Measurements from ENCODE around the gene SLC25A51.

Gene SLC25A51

GRCh38 chr9:37923796-37924427 is 20.0 kb upstream of the SLC25A51 start:
- Histone ChIP-seq H3K4me3 (ENCODE audit: low read length) (no peak overlapping the region), H3K36me3 (ENCODE audit: insufficient read depth, low read length) (peaks cover 6% of the 10 kb centered on the region), H3K4me1 (ENCODE audit: control insufficient read depth, insufficient read depth, low read length) (peaks cover 10% of the 10 kb centered on the region), H3K9me3 (replicated peaks; ENCODE audit: low read length) (no peaks in the 10 kb centered on the region), H3K4me2 (ENCODE audit: low read length) (no peak overlapping the region), H3K9ac (ENCODE audit: low read depth, low read length) (no peak overlapping the region), H3K27me3 (ENCODE audit: control insufficient read depth, insufficient read depth, low read length) (no peaks in the 10 kb centered on the region)

GRCh38 chr9:37923118-37923795 is 19.3 kb upstream of the SLC25A51 start:
- Histone ChIP-seq H3K4me2 (ENCODE audit: low read length) (no peak overlapping the region), H3K4me1 (ENCODE audit: control insufficient read depth, insufficient read depth, low read length) (peaks cover 10% of the 10 kb centered on the region), H3K36me3 (ENCODE audit: insufficient read depth, low read length) (peaks cover 2% of the 10 kb centered on the region), H3K4me3 (ENCODE audit: low read length) (no peak overlapping the region), H3K27me3 (ENCODE audit: control insufficient read depth, insufficient read depth, low read length) (no peaks in the 10 kb centered on the region), H3K9ac (ENCODE audit: low read depth, low read length) (no peak overlapping the region), H3K9me3 (replicated peaks; ENCODE audit: low read length) (no peaks in the 10 kb centered on the region)

- Histone ChIP-seq H3K9me3 (replicated peaks; ENCODE audit: low read length) (no peaks in the 10 kb centered on the region), H3K4me1 (ENCODE audit: control insufficient read depth, insufficient read depth, low read length) (peaks cover 10% of the 10 kb centered on the region), H3K4me2 (ENCODE audit: low read length) (no peak overlapping the region), H3K27me3 (ENCODE audit: control insufficient read depth, insufficient read depth, low read length) (no peaks in the 10 kb centered on the region), H3K4me3 (ENCODE audit: low read length) (no peak overlapping the region), H3K36me3 (ENCODE audit: insufficient read depth, low read length) (peaks cover 2% of the 10 kb centered on the region), H3K9ac (ENCODE audit: low read depth, low read length) (no peak overlapping the region)
Measured at GRCh38 chr9:37922363-37923117, 18.6 kb upstream of the SLC25A51 start.

GRCh38 chr9:37921546-37922300 is 17.8 kb upstream of the SLC25A51 start:
- H3K36me3 ChIP-seq (ENCODE audit: insufficient read depth, low read length), result peaks cover 2% of the 10 kb centered on the region
- H3K9ac ChIP-seq (ENCODE audit: low read depth, low read length), result no peak overlapping the region
- H3K27me3 ChIP-seq (ENCODE audit: control insufficient read depth, insufficient read depth, low read length), result no peaks in the 10 kb centered on the region
- H3K4me3 ChIP-seq (ENCODE audit: low read length), result no peak overlapping the region
- no peak overlapping the region for H3K4me2 ChIP-seq (ENCODE audit: low read length)
- H3K9me3 ChIP-seq (replicated peaks; ENCODE audit: low read length), result no peaks in the 10 kb centered on the region
- peaks cover 10% of the 10 kb centered on the region for H3K4me1 ChIP-seq (ENCODE audit: control insufficient read depth, insufficient read depth, low read length)

GRCh38 chr9:37921168-37921510 is 17.2 kb upstream of the SLC25A51 start:
- H3K4me3 ChIP-seq (ENCODE audit: low read length), result no peak overlapping the region
- H3K9ac ChIP-seq (ENCODE audit: low read depth, low read length), result no peak overlapping the region
- H3K36me3 ChIP-seq (ENCODE audit: insufficient read depth, low read length), result peaks cover 2% of the 10 kb centered on the region
- H3K4me1 ChIP-seq (ENCODE audit: control insufficient read depth, insufficient read depth, low read length), result peaks cover 5% of the 10 kb centered on the region
- H3K9me3 ChIP-seq (replicated peaks; ENCODE audit: low read length), result no peaks in the 10 kb centered on the region
- H3K27me3 ChIP-seq (ENCODE audit: control insufficient read depth, insufficient read depth, low read length), result no peaks in the 10 kb centered on the region
- no peak overlapping the region for H3K4me2 ChIP-seq (ENCODE audit: low read length)

DNA sequence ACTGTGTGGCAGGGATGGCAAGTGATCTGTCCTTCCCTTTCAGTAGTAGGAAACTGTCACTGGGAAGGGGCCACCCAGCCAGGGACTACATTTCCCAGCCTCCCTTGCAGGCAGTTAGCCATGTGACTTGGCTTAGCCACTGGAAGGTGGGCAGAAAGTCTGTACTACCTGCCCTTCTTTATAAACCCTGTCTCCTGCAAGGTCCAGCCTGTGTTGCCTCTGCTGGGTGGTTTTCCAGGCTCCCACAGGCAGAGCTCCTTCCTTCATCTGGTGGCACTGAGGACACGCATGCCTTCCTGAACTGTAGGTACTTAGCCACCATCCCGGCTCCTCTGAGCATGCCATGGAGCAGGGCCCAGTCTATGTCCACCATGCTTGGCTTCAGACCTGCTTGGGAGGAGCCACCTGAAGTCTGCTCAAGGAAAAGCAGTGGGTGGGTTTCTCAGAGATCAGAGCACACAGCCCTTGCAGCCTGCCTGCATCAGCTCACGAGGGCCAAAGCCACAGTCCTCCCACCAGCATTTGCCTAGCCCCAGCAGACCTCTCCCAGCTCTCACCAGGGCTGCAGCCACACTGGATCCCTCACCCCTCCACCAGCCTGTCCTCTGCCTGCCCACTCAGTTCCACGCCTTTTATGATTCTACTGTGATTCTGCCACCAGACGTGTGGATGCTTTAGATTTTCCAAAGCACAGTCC is 16.7 kb upstream of the SLC25A51 start:
- Histone ChIP-seq H3K36me3 (ENCODE audit: insufficient read depth, low read length) (peaks cover 2% of the 10 kb centered on the region), H3K27me3 (ENCODE audit: control insufficient read depth, insufficient read depth, low read length) (no peaks in the 10 kb centered on the region), H3K9me3 (replicated peaks; ENCODE audit: low read length) (no peaks in the 10 kb centered on the region)

DNA sequence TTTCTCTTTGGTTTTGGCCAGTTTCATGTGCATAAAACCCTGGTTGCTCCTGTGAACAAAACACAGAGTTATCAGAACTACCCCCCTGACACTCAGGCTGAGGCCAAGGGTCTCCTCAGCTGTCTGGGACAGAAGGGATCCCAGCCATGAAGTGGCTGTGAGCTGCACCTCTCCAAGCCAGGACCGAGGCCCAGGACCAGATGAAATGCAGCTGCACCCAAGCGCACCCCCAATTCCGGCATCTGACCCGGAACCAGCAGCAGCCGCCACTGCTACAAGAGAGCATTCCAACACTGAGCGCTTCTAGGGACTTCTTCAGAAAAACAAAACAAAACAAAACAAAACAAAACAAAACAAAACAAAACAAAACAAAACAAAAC is 16.0 kb upstream of the SLC25A51 start:
- no peaks in the 10 kb centered on the region for H3K27me3 ChIP-seq (ENCODE audit: control insufficient read depth, insufficient read depth, low read length)
- H3K4me3 ChIP-seq (ENCODE audit: low read length), result no peak overlapping the region
- H3K36me3 ChIP-seq (ENCODE audit: insufficient read depth, low read length), result peaks cover 2% of the 10 kb centered on the region

More for the DNA sequence above, 16.7 kb upstream of the SLC25A51 start:
- H3K4me2 ChIP-seq (ENCODE audit: low read length), result no peak overlapping the region
- no peak overlapping the region for H3K4me3 ChIP-seq (ENCODE audit: low read length)
- no peaks in the 10 kb centered on the region for H3K4me1 ChIP-seq (ENCODE audit: control insufficient read depth, insufficient read depth, low read length)
- no peak overlapping the region for H3K9ac ChIP-seq (ENCODE audit: low read depth, low read length)

DNA sequence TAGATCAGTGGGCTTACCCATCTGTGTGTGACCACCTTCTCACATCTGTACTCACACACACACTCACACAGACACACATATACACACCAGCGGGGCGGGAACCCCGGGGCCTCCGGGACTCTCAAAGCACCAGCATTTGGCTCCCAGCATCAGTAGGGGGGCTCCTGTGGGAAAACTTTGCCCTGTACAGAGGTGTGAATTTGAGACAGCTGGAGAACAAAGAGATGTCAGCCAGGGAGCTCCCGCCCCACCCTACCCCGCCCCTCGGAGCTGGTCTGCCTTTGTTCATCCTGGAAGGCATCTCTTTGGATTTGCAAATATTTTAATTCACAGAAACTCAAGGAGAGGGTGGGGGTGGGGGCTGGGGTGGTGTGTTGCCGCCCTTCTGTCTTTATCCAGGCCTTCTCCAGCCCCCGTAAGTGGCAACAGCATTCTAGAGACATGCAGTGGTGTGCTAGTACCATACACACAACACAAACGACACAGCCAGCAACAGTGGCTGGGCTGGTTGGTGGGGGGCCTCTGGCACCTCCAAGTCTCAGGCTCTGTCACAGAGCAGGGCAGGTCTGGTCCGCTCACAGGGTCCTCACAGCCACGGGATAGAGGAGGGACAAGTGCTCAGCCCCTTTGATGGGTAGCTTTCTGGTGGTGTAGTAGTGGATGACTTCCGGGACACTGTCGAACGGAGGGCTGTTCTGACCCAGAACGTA is 15.5 kb upstream of the SLC25A51 start:
- no peak overlapping the region for H3K9ac ChIP-seq (ENCODE audit: low read depth, low read length)
- no peaks in the 10 kb centered on the region for H3K4me1 ChIP-seq (ENCODE audit: control insufficient read depth, insufficient read depth, low read length)
- H3K36me3 ChIP-seq (ENCODE audit: insufficient read depth, low read length), result peaks cover 2% of the 10 kb centered on the region
- H3K4me3 ChIP-seq (ENCODE audit: low read length), result no peak overlapping the region
- H3K27me3 ChIP-seq (ENCODE audit: control insufficient read depth, insufficient read depth, low read length), result no peaks in the 10 kb centered on the region
- no peaks in the 10 kb centered on the region for H3K9me3 ChIP-seq (replicated peaks; ENCODE audit: low read length)
- no peak overlapping the region for H3K4me2 ChIP-seq (ENCODE audit: low read length)

More for the DNA sequence above, 16.0 kb upstream of the SLC25A51 start:
- Histone ChIP-seq H3K4me2 (ENCODE audit: low read length) (no peak overlapping the region), H3K9me3 (replicated peaks; ENCODE audit: low read length) (no peaks in the 10 kb centered on the region), H3K9ac (ENCODE audit: low read depth, low read length) (no peak overlapping the region), H3K4me1 (ENCODE audit: control insufficient read depth, insufficient read depth, low read length) (no peaks in the 10 kb centered on the region)

DNA sequence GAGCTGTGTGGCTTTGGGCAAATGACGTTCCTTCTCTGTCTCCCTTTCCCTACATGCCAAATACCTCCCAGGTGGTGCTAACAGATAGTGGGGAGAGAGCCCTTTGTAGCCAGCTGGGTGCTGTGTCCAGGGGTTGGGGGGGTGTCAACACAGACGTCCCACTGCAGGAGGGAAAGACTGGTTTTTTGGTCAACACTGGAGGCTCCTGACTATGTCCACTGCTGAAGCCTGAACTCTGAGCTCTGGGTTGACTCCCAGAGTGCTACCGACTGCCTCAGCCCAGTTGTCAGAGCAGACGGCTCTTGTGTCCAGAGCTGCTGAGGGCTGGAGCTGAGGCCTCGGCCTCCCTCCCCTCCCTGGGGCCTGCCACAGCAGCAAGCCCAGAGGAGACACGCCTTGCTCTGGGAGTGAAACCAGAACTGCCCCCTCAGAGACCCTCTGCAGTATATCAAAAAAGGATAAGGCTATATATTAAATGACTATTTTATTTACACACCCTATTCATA is 14.8 kb upstream of the SLC25A51 start:
- no peak overlapping the region for H3K9ac ChIP-seq (ENCODE audit: low read depth, low read length)
- no peak overlapping the region for H3K4me2 ChIP-seq (ENCODE audit: low read length)
- H3K27me3 ChIP-seq (ENCODE audit: control insufficient read depth, insufficient read depth, low read length), result no peaks in the 10 kb centered on the region
- H3K4me3 ChIP-seq (ENCODE audit: low read length), result no peak overlapping the region
- no peaks in the 10 kb centered on the region for H3K9me3 ChIP-seq (replicated peaks; ENCODE audit: low read length)
- peaks cover 2% of the 10 kb centered on the region for H3K36me3 ChIP-seq (ENCODE audit: insufficient read depth, low read length)
- H3K4me1 ChIP-seq (ENCODE audit: control insufficient read depth, insufficient read depth, low read length), result no peaks in the 10 kb centered on the region

DNA sequence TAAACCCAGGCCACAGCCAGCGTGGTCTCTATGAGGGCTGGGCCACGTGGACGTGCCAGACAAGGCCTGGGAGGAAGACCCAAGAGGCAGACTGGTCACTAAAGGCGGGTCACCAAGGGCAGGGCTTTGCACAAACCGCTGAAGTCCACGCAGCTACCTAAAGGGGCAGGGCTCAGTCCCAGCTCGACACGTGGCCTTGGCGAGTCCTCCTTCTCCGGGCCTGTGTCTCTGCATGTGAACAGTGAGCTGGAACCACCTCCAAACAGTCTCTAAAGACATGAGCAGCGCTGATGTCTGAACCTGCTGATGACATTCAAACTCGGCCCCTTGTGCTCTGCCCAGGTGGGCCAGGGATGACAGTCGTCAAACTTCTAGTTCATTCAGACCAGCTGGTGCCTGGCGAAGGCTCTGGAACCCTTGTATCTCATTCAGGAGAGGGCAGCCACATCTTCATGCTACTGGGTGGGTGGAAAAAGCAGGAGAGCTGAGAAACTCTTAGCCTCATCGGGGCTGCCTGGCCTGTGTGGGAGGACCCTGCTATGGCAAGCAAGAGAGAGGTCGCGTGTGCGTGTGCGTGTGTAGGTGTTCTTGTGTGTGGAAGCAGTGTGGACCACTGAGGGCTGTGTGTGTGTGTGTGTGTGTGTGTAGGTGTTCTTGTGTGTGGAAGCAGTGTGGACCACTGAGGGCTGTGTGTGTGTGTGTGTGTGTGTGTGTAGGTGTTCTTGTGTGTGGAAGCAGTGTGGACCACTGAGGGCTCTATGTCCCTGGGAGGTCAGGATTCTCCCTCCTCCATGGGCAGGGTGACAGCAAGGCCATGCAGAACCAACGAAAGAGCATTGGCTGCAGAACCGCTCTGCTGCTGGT is 14.1 kb upstream of the SLC25A51 start:
- Histone ChIP-seq H3K4me3 (ENCODE audit: low read length) (no peak overlapping the region), H3K27me3 (ENCODE audit: control insufficient read depth, insufficient read depth, low read length) (no peaks in the 10 kb centered on the region), H3K9ac (ENCODE audit: low read depth, low read length) (no peak overlapping the region), H3K4me2 (ENCODE audit: low read length) (no peak overlapping the region), H3K36me3 (ENCODE audit: insufficient read depth, low read length) (peaks cover 2% of the 10 kb centered on the region), H3K9me3 (replicated peaks; ENCODE audit: low read length) (no peaks in the 10 kb centered on the region), H3K4me1 (ENCODE audit: control insufficient read depth, insufficient read depth, low read length) (no peaks in the 10 kb centered on the region)
